Stimulated activated memory B cell treated with anti-CD40 and anti-IgM and Interleukin-4, amounts not matched to agents 10 μg/mL and 1 μg/mL and 100 μg/mL, for 72 hours (primary cell): ENCODE data around the gene SNRPD1.
"Not testable (repeated sequence)": the region's sequence is repeated elsewhere in the genome, so short reads cannot be mapped to it uniquely, and the experiment has no call there.

Experiments
- ATAC-seq: fragments of 150-1000 bp; cut with Tn5 transposase; 2 replicates; pipeline ENCODE4 v1.10.0; 2021
- H3K27ac Mint-ChIP-seq: one replicate; pipeline ENCODE4 v1.8.0; 2022; ENCODE audit warnings: mild to moderate bottlenecking, mixed read lengths
- H3K27me3 Mint-ChIP-seq: one replicate; pipeline ENCODE4 v1.8.0; 2022; ENCODE audit warnings: mixed read lengths
- H3K36me3 Mint-ChIP-seq: one replicate; pipeline ENCODE4 v1.8.0; 2022; ENCODE audit warnings: mixed read lengths
- H3K4me1 Mint-ChIP-seq: one replicate; pipeline ENCODE4 v1.8.0; 2022; ENCODE audit warnings: mixed read lengths
- H3K4me3 Mint-ChIP-seq: one replicate; pipeline ENCODE4 v1.8.0; 2022; ENCODE audit warnings: mild to moderate bottlenecking, moderate library complexity, mixed read lengths
- H3K9me3 Mint-ChIP-seq: one replicate; pipeline ENCODE4 v1.8.0; 2022; ENCODE audit warnings: mixed read lengths

The SNRPD1 gene

DNA sequence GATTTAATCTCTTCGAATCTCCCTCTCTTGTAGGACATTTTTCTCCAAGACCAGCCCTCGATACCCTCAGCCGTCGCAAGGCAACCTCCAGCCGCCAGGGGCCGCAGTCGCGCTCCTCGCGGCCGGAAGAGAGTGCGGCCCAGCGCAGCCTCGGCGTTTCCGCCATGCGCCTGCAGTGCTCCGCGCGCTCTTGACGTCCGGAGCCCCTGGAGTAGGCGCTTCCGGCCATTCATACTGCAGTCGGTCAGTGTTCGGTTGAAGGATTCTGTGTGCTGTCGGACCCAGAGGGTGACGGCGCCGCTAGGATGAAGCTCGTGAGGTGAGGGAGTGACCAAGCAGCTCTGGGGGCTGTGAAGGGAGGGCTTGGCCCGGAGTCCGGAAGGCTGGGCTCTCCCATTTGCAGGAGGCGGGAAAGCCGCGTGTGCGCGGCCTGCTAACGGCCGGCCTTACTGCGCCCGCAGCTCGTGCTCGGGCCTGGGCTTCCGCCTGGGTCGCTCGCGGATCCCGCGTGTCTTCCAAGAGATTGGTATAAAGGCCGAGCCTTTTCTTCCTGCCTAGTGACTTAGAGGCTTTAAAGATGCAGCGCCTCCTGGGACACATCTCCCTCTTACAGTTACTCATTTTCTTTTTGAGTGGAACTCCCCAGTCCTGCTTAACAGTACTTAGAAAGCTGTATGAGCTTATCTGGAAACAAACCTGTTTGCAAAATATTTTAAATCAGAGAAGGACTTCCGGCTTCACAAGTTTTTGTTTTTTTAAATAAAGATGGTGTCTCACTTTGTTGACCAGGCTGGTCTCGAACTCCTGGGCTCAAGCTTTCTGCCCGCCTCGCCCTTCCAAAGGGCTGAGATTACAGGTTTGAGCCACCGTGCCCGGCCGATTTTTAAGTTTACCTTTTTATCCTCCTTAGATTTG is at the start of gene SNRPD1:
TSS of gene SNRPD1 (plus strand) at position 190 of the 915 bp plus-strand sequence. CDS start at position 306, 116 bp downstream.
- Mint-ChIP-seq H3K27me3 (no peaks in the 10 kb centered on the region), H3K27ac (peak within 1 kb of the TSS; percentile 97), H3K4me1 (peaks cover 41% of the 10 kb centered on the region), H3K36me3 (peaks cover 23% of the 10 kb centered on the region), H3K9me3 (no peaks in the 10 kb centered on the region), H3K4me3 (peak within 1 kb of the TSS; percentile 96)
- peak; percentile 100 for ATAC-seq

DNA sequence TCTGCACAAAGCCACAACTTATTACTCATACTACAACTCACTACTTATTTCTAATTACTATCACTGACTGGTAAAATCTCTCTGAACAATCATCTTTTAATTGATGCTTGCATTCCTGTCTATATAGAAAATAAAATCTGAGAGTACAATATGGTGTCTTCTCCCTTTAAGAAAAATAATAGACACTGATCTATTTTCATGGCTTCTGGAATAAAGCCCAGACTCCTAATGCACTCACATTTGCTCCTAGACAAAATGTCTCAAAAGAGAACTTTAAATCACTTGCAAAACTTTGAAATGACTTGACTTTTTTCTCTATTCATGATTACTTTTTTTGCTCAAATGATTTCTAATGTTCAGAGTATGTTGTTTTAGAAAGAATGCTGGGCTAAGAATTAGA is 40.3 kb upstream of the SNRPD1 start:
- Mint-ChIP-seq H3K27me3 (no peaks in the 10 kb centered on the region), H3K4me1 (peaks cover 6% of the 10 kb centered on the region), H3K9me3 (no peaks in the 10 kb centered on the region), H3K36me3 (peaks cover 50% of the 10 kb centered on the region), H3K27ac (no peak overlapping the region), H3K4me3 (no peak overlapping the region)
- no peak for ATAC-seq

DNA sequence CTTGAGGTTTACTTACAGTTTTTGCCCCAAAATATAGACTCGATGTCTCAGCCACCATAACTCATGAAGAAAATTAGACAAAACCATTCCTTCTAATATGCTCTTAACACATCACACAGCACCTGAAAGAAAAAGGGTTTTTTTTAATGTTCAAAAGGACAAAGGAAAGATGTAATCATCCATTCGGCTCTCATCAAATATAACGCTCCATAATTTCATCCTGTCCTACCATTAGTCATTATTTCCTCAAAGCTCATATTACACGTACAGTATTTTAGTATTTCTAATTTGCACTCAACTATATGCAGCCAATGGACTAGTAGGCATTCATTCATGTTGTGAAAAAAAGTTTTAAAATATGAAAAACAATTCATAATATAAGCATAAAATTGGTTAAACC is 36.5 kb upstream of the SNRPD1 start:
- no peaks in the 10 kb centered on the region for H3K27me3 Mint-ChIP-seq
- H3K9me3 Mint-ChIP-seq = no peaks in the 10 kb centered on the region
- no peak overlapping the region for H3K27ac Mint-ChIP-seq
- H3K4me1 Mint-ChIP-seq = peaks cover 15% of the 10 kb centered on the region
- no peak overlapping the region for H3K4me3 Mint-ChIP-seq
- ATAC-seq = no peak
- peaks cover 57% of the 10 kb centered on the region for H3K36me3 Mint-ChIP-seq

DNA sequence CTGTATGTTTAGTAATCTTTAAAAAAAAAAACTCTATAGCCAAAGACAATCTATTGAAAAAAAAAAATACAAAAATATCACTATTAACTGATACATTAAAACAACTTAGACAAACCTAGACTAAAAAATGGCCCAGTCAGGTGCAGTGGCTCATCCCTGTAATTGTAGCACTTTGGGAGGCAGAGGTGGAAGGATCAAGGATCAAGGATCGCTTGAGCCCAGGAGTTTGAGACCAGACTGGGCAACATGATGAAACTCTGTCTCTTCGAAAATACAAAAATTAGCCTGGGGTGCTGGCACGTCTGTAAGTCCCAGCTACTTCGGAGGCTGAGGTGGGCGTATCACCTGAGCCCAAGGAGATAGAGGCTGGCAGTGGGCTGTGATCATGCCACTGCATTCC is 27.7 kb upstream of the SNRPD1 start:
- Mint-ChIP-seq H3K9me3 (no peaks in the 10 kb centered on the region), H3K4me3 (no peak overlapping the region), H3K27me3 (no peaks in the 10 kb centered on the region), H3K27ac (no peak overlapping the region), H3K4me1 (peaks cover 26% of the 10 kb centered on the region), H3K36me3 (peaks cover 13% of the 10 kb centered on the region)
- ATAC-seq = no peak

DNA sequence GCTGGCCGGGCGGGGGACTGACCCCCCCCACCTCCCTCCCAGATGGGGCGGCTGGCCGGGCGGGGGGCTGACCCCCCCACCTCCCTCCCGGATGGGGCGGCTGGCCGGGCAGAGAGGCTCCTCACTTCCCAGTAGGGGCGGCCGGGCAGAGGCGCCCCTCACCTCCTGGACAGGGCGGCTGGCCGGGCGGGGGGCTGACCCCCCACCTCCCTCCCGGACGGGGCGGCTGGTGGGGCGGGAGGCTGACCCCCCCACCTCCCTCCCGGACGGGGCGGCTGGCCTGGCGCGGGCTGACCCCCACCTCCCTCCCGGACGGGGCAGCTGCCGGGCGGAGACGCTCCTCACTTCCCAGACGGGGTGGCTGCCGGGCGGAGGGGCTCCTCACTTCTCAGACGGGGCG is 19.8 kb upstream of the SNRPD1 start:
- Mint-ChIP-seq H3K4me1 (peaks cover 28% of the 10 kb centered on the region), H3K36me3 (peaks cover 23% of the 10 kb centered on the region)
- not testable (repeated sequence) for H3K27ac Mint-ChIP-seq, H3K27me3 Mint-ChIP-seq, H3K9me3 Mint-ChIP-seq, ATAC-seq, H3K4me3 Mint-ChIP-seq

DNA sequence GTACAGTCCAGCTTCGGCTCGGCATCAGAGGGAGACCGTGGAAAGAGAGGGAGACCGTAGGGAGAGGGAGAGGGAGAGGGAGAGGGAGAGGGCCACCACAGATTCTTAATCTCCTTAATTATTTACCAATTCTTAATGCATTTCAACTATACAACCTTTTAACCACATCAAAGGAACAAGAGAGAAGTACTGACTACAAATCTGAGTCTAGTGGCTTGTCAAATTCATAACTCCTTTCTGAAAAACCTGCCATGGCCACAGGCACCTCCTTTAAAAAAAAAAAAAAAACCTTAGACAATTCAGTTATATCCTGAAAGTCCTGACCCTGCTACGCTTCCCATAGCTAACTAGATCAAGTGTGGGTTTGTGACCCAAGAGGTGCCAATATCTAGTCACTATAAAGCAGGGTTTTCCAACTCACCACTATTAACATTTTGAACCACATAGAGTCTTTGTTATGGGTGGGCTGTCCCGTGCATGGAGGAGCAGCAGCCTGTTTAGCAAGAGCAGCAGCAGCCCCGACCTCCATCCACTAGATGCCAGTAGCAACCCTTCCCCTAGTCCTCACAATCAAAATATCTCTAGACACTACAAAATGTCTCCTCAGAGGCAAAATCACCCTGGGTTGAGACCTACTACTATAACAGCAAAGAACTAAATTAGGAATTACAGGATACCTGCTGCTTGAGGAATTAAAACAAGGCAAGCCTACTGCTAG is 18.4 kb upstream of the SNRPD1 start:
- Mint-ChIP-seq H3K9me3 (no peaks in the 10 kb centered on the region), H3K27ac (no peak overlapping the region), H3K36me3 (peaks cover 23% of the 10 kb centered on the region), H3K27me3 (no peaks in the 10 kb centered on the region), H3K4me3 (no peak overlapping the region), H3K4me1 (peaks cover 27% of the 10 kb centered on the region)
- no peak for ATAC-seq

DNA sequence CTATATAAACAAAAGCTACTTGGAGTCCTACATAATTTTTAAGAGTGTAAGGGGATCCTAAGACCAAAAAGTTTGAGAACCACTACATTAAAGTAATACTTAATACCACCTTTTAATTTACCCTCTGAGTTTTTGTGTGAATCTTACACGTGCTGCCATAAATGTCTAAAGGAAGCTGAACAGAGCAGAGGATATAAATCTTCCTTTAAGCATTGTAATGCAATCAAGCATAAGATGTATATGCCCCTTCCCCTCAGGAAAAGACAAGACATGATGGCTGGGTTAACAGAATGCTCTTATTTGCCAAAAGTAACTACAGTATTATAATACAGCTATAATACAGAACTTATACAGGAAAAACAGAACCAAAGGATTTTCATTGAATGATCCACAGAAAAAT is 14.5 kb upstream of the SNRPD1 start:
- Mint-ChIP-seq H3K27me3 (no peaks in the 10 kb centered on the region), H3K4me3 (no peak overlapping the region), H3K27ac (no peak overlapping the region), H3K9me3 (no peaks in the 10 kb centered on the region), H3K4me1 (peaks cover 37% of the 10 kb centered on the region), H3K36me3 (peaks cover 8% of the 10 kb centered on the region)
- no peak for ATAC-seq

DNA sequence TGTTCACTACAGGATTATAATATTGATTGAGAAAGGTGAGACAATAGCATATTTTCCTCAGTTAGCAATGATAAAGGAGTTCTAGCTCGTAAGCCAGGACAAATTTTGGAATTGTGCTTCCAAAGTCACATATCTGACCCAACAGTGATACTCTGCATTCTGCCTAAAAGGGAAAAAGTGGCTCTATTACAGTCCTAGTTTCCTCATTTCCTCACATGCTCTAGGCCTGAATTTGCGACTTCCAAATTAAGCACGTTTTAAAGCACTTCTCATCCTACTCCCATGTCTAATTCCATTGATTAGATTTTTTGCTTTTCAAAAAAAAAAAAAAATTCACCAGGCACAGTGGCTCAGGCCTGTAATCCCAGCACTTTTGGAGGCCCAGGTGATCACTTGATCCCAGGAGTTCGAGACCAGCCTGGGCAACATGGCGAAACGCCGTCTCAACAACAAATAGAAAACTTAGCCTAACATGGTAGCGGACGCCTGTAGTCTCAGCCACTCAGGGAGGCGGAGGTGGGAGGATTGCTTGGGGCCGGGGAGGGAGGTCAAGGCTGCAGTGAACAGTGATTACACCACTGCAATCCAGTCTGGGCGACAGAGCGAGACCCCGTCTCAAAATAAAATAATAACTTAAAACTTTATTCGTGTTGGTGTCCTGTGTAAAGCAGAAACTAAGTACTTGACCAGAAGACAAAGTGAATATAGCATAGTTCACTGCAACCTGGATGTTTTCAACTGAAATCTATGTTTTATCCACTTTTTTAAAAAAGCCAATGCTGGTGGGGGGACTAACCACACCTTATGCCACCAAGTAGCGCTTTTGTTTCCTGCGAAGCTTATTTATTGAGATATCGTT is 13.2 kb upstream of the SNRPD1 start:
- no peaks in the 10 kb centered on the region for H3K27me3 Mint-ChIP-seq
- no peaks in the 10 kb centered on the region for H3K9me3 Mint-ChIP-seq
- peak overlapping the region; percentile 98 for H3K27ac Mint-ChIP-seq
- no peak for ATAC-seq
- peaks cover 4% of the 10 kb centered on the region for H3K36me3 Mint-ChIP-seq
- H3K4me3 Mint-ChIP-seq = peak overlapping the region; percentile 95
- H3K4me1 Mint-ChIP-seq = peaks cover 38% of the 10 kb centered on the region

DNA sequence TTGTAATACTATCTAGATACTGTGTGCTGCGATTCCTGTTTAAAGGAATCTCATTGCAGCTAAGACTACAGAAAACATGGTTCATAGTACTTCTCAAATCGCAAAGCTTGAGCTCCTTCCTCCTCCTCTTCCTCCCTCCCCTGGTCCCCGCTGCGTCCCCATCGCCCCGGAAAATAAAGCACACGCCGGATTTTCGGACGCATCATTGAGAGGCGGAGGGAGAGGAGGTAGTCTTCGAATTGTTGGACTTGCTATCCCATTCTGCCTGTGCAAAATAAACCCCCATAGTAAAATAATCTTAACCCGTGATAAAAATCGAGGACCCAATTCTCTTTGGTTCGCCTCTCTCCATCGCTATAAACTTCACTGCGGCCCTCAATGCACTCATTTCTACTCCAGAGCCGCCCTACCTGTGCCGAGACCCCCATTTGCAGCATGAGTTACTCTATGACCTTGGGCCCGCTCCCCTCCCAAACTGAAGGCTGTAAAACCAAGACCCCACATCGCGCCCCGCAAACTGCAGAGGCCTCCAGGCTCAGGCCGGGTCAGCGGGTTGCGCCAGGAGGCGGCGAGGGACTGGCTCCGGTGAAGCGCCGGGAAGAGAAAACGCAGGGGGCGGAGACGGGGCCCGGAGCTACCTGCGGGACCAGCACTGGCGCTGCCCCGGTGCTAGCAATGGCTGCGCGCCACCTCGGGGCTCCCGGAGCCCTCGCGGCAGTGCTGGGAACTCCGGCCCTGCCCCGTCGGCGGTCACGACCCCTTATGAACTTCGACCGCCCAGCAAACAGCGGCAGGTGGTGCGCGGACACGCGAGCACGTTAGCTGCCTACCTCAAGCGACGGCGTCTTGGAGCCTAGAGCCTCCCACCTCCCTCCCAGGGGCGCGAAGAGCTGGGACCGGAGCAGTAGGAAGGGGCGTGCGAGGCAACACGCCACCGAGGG is 12.3 kb upstream of the SNRPD1 start:
- H3K4me3 Mint-ChIP-seq = peak overlapping the region; percentile 95
- H3K27ac Mint-ChIP-seq = peak overlapping the region; percentile 98

DNA sequence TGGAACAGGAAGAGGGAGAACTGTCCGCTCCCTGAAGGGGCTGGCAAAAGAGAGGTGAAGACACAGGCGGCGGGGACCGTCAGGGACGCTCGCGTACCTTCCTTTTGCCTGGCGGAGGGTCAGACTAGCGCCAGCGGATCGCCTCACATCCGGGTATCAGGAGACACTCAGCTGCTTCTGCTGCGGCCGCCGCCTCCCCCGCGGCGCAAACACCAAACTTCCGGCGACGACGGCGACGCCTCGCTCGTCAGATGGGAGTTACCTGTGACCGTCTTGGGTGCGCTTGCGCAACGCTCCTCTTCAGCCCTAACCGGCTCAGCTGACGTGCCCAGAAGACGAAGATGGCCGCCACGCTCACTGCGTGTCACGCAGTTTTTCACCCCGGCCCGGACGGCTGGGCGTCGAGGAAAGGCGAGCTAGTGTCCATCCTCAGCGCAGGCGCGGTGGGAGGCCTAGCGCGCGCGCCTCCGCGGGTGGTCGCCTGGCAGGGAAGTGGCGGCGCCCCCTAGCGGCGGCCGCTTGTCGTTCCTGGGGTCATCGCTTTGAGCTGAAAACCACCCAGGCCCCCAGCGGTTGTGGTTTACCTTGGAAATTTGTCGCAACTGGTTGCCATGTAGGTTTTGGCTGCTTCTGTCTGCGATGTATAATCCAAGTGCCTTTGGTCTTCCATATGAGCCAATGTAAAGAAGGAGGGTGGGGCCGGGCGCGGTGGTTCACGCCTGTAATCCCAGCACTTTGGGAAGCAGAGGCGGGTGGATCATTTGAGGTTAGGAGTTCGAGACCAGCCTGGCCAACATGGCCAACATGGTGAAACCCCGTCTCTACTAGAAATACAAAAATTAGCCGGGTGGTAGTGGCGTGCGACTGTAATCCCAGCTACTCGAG is 11.3 kb upstream of the SNRPD1 start, which contains the start of gene ESCO1:
TSS of gene ESCO1 (minus strand) at position 179 of the 885 bp plus-strand sequence. CDS start 25,861 bp downstream, outside the sequence.
- Mint-ChIP-seq H3K4me1 (peaks cover 48% of the 10 kb centered on the region), H3K27me3 (no peaks in the 10 kb centered on the region), H3K36me3 (no peaks in the 10 kb centered on the region), H3K27ac (peak within 1 kb of the TSS; percentile 98), H3K4me3 (peak within 1 kb of the TSS; percentile 95), H3K9me3 (no peaks in the 10 kb centered on the region)
- peak; percentile 92 for ATAC-seq

More for the DNA sequence above, 12.3 kb upstream of the SNRPD1 start:
- no peaks in the 10 kb centered on the region for H3K36me3 Mint-ChIP-seq
- peaks cover 41% of the 10 kb centered on the region for H3K4me1 Mint-ChIP-seq
- ATAC-seq = peak; percentile 72
- no peaks in the 10 kb centered on the region for H3K9me3 Mint-ChIP-seq
- no peaks in the 10 kb centered on the region for H3K27me3 Mint-ChIP-seq

DNA sequence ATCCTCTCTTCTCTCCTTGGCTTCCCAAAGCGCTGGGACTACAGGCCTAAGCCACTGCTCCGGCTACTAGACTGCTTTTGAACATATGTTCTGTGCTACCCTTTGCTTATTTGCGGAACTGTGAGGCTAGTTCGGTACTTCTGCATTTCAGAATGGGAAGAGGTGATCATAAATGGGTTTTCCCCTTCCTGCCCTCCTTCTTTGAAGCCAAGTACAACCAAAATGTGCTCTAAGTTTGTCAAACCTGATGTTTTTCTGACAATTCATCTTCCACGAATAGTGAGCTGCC is 9.9 kb upstream of the SNRPD1 start:
- Mint-ChIP-seq H3K4me1 (peaks cover 48% of the 10 kb centered on the region), H3K4me3 (peak overlapping the region; percentile 61), H3K27me3 (no peaks in the 10 kb centered on the region), H3K27ac (peak overlapping the region; percentile 98), H3K9me3 (no peaks in the 10 kb centered on the region), H3K36me3 (no peaks in the 10 kb centered on the region)
- ATAC-seq = peak; percentile 47

DNA sequence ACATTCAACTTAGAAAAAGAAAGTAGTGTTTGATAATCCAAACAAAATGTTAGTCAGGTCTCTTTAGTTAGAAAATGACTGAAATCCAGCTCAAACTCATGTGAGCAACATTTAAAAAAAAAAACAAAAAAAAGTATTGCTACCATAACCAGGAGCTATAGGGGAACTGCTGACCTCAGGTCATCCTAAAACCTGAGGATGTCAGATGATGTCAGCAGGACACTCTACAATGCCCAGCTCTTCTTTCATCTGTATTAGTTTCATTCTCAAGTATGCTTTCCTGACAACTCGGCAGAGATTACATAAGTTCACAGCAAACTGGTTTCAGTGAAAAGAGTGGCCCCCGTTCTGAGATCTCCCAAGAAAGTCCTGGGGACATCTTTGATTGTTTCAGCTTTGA is 7.4 kb upstream of the SNRPD1 start:
- H3K27ac Mint-ChIP-seq = peak overlapping the region; percentile 49
- no peaks in the 10 kb centered on the region for H3K36me3 Mint-ChIP-seq
- no peaks in the 10 kb centered on the region for H3K27me3 Mint-ChIP-seq
- H3K4me3 Mint-ChIP-seq = no peak overlapping the region
- no peak for ATAC-seq
- H3K9me3 Mint-ChIP-seq = no peaks in the 10 kb centered on the region
- peaks cover 32% of the 10 kb centered on the region for H3K4me1 Mint-ChIP-seq

DNA sequence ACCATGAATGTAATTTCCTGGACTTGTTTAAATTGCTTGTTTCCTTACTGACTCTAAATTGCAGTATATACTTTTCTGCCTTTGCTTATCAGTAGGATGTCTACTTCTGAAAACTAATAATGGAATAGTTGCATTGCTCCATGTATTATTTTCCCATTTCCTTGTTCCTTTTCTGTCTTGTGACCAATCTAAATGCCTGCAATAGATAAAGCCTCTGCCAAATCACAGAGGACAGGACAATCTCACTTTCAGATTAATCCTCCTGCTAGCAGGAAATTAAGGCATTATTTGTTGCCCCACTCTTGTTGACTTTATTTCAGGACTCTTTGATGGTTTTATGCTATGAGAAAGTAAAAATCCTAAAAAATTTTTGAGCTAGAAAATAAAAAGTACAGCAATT is 6.9 kb upstream of the SNRPD1 start:
- no peaks in the 10 kb centered on the region for H3K9me3 Mint-ChIP-seq
- H3K27ac Mint-ChIP-seq = peak overlapping the region; percentile 49
- H3K4me3 Mint-ChIP-seq = no peak overlapping the region
- no peaks in the 10 kb centered on the region for H3K27me3 Mint-ChIP-seq
- H3K4me1 Mint-ChIP-seq = peaks cover 29% of the 10 kb centered on the region
- no peak for ATAC-seq
- no peaks in the 10 kb centered on the region for H3K36me3 Mint-ChIP-seq
